NT2/D1 (cell line): ENCODE data around the gene ZMAT5.

Experiments used
- SUZ12 ChIP-seq: IDR thresholded peaks from 2 replicates; pipeline ENCODE4 v1.6.1; 2011; ENCODE audit not compliant: insufficient read length, insufficient read depth; ENCODE audit errors: extremely low read depth
- YY1 ChIP-seq: IDR thresholded peaks from 2 replicates; pipeline ENCODE4 v1.6.1; 2011; ENCODE audit not compliant: insufficient read length, insufficient read depth
- ZNF274 ChIP-seq: IDR thresholded peaks from 2 replicates; pipeline ENCODE4 v1.6.1; 2011; ENCODE audit warnings: mild to moderate bottlenecking, low read depth, low read length

GRCh38 chr22:29744902-29745301 is 21.9 kb downstream of the ZMAT5 start:
- no peak for TF ChIP-seq YY1
- no peak for TF ChIP-seq ZNF274
- no peak for TF ChIP-seq SUZ12
